GM18520 (cell line): Measurements from ENCODE around the gene GSKIP.

Experiments
- ATAC-seq: cut with Tn5 transposase; IDR thresholded peaks from one replicate; pipeline ENCODE4 v1.9.1; 2021; ENCODE audit not compliant: unreplicated experiment

The GSKIP gene

GRCh38 chr14:96416292-96416691, 53.0 kb downstream of the GSKIP start:
- no peak for ATAC-seq

GRCh38 chr14:96417254-96417653, 53.9 kb downstream of the GSKIP start:
- ATAC-seq = no peak

GRCh38 chr14:96418075-96418474, 54.7 kb downstream of the GSKIP start:
- no peak for ATAC-seq

- no peak for ATAC-seq
Measured at GRCh38 chr14:96421236-96421635, 57.9 kb downstream of the GSKIP start.

GRCh38 chr14:96422992-96423391, 59.7 kb downstream of the GSKIP start:
- no peak for ATAC-seq

- ATAC-seq = no peak
Measured at GRCh38 chr14:96423446-96424108, 60.3 kb downstream of the GSKIP start.

- ATAC-seq = peak; percentile 73
Measured at GRCh38 chr14:96424109-96424989, 61.0 kb downstream of the GSKIP start.

GRCh38 chr14:96434040-96434439, 70.7 kb downstream of the GSKIP start:
- no peak for ATAC-seq
